Measurements from ENCODE around the gene POLR3G. TPM values are rescaled to one million over a fixed set of nuclear protein-coding genes. Genes with fewer than 3 reads are reported as not detected.

Gene POLR3G
- polyA plus RNA-seq, 1 donor: 1.8 TPM

GRCh38 chr5:90550963-90551362, 76.3 kb downstream of the POLR3G start:
- no peak for DNase-seq (ENCODE audit: low read depth)

- DNase-seq (ENCODE audit: low read depth): no peak
Measured at GRCh38 chr5:90551376-90551775, 76.7 kb downstream of the POLR3G start.

GRCh38 chr5:90553711-90554110, 79.0 kb downstream of the POLR3G start:
- no peak for DNase-seq (ENCODE audit: low read depth)

- no peak for DNase-seq (ENCODE audit: low read depth)
Measured at GRCh38 chr5:90554358-90555006, 79.8 kb downstream of the POLR3G start.

GRCh38 chr5:90555666-90556065, 81.0 kb downstream of the POLR3G start:
- DNase-seq (ENCODE audit: low read depth): no peak

GRCh38 chr5:90557391-90557790, 82.7 kb downstream of the POLR3G start:
- DNase-seq (ENCODE audit: low read depth): no peak

GRCh38 chr5:90557871-90558270, 83.2 kb downstream of the POLR3G start:
- no peak for DNase-seq (ENCODE audit: low read depth)

GRCh38 chr5:90558344-90559192, 83.9 kb downstream of the POLR3G start, which contains the start of gene ADGRV1:
TSS of gene ADGRV1 (plus strand) at chr5:90558797. CDS start at chr5:90558896, 99 bp downstream.
- DNase-seq (ENCODE audit: low read depth): no peak

- DNase-seq (ENCODE audit: low read depth): no peak
Measured at GRCh38 chr5:90560771-90561170, 86.1 kb downstream of the POLR3G start.

- no peak for DNase-seq (ENCODE audit: low read depth)
Measured at GRCh38 chr5:90561766-90562165, 87.1 kb downstream of the POLR3G start.

- DNase-seq (ENCODE audit: low read depth): no peak
Measured at GRCh38 chr5:90562341-90562740, 87.7 kb downstream of the POLR3G start.

- DNase-seq (ENCODE audit: low read depth): no peak
Measured at GRCh38 chr5:90563108-90563507, 88.4 kb downstream of the POLR3G start.

Other genes starting within 250 kb of the POLR3G start
- 31.2 TPM for gene CETN3, start 65.1 kb upstream of the POLR3G start, polyA plus RNA-seq (ENCODE audit: insufficient read length)
- gene MBLAC2, start 93 bp upstream of the POLR3G start, polyA plus RNA-seq (ENCODE audit: insufficient read length): 4.7 TPM
- gene LYSMD3, start 54.7 kb downstream of the POLR3G start, polyA plus RNA-seq (ENCODE audit: insufficient read length): 17.1 TPM
- 0.92 TPM for gene ADGRV1, start 83.9 kb downstream of the POLR3G start, polyA plus RNA-seq (ENCODE audit: insufficient read length)

Measured in forelimb muscle (tissue), 1 donor.